Liver (tissue), 3 donors: ENCODE data around the gene FNDC7.

ENCODE experiments used
- EGR1 ChIP-seq, 2 donors: IDR thresholded peaks; 2 replicates each; pipeline ENCODE4 v1.6.1; 2016 to 2018; ENCODE audit warnings: antibody characterized with exemption in 2 of 2, low read depth in 2 of 2
- JUND ChIP-seq, 2 donors: IDR thresholded peaks; 2 replicates each; pipeline ENCODE4 v1.6.1; 2016; ENCODE audit warnings: antibody characterized with exemption in 2 of 2
- RAD21 ChIP-seq, 2 donors: IDR thresholded peaks; 2 replicates each; pipeline ENCODE4 v1.6.1; 2016; ENCODE audit warnings: antibody characterized with exemption in 2 of 2, mild to moderate bottlenecking in 2 of 2
- RXRA ChIP-seq, 2 donors: IDR thresholded peaks; 2 replicates each; pipeline ENCODE4 v1.6.1; 2017 to 2018; ENCODE audit warnings: antibody characterized with exemption in 2 of 2, mild to moderate bottlenecking in 1 of 2
- TAF1 ChIP-seq: conservative IDR thresholded peaks from 2 replicates; pipeline ENCODE4 v1.6.1; 2016; ENCODE audit warnings: antibody characterized with exemption, mild to moderate bottlenecking
- YY1 ChIP-seq: IDR thresholded peaks from 2 replicates; pipeline ENCODE4 v1.6.1; 2016; ENCODE audit warnings: antibody characterized with exemption, mild to moderate bottlenecking
- TF ChIP-seq, protein P1 (sequence below): fragments of 150-350 bp; IDR thresholded peaks from 2 replicates; pipeline ENCODE4 v1.5.1; 2017; ENCODE audit warnings: improper control_type of control experiment, low read depth, low read length; ENCODE audit not compliant: missing input control
- TF ChIP-seq, protein P2 (sequence below): IDR thresholded peaks from 2 replicates; pipeline ENCODE4 v1.6.1; 2016; ENCODE audit warnings: antibody characterized with exemption, mild to moderate bottlenecking
- donor health status: healthy.
- donor health status: healthy.

DNA sequence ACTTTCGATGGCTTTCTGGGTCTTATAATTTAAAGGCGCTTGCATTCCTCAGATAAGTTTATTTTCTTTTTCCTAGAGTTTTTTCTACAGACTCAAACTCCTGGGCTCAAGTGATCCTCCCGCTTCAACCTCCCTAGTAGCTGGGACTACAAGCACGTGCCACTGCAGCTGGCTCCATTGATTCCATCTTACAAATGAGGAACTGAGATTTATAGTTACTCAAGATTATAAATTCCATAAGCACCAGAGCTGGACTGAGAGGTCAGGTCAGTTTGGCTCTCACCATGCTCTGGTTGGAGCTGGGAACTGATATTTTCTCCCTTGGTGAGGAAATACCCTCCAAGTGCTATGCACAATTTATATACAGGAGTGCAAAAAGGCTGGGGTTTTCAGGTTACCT, 34.0 kb upstream of the FNDC7 start:
- TF ChIP-seq, protein P1, sequence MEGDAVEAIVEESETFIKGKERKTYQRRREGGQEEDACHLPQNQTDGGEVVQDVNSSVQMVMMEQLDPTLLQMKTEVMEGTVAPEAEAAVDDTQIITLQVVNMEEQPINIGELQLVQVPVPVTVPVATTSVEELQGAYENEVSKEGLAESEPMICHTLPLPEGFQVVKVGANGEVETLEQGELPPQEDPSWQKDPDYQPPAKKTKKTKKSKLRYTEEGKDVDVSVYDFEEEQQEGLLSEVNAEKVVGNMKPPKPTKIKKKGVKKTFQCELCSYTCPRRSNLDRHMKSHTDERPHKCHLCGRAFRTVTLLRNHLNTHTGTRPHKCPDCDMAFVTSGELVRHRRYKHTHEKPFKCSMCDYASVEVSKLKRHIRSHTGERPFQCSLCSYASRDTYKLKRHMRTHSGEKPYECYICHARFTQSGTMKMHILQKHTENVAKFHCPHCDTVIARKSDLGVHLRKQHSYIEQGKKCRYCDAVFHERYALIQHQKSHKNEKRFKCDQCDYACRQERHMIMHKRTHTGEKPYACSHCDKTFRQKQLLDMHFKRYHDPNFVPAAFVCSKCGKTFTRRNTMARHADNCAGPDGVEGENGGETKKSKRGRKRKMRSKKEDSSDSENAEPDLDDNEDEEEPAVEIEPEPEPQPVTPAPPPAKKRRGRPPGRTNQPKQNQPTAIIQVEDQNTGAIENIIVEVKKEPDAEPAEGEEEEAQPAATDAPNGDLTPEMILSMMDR = no peak
- no peak for TF ChIP-seq EGR1 (IDR thresholded peaks at IDR 0.05; ENCODE audit: low read depth in 2 of 2)
- TF ChIP-seq JUND (IDR thresholded peaks at IDR 0.05) = no peak
- TF ChIP-seq TAF1 = no peak
- TF ChIP-seq, protein P2, sequence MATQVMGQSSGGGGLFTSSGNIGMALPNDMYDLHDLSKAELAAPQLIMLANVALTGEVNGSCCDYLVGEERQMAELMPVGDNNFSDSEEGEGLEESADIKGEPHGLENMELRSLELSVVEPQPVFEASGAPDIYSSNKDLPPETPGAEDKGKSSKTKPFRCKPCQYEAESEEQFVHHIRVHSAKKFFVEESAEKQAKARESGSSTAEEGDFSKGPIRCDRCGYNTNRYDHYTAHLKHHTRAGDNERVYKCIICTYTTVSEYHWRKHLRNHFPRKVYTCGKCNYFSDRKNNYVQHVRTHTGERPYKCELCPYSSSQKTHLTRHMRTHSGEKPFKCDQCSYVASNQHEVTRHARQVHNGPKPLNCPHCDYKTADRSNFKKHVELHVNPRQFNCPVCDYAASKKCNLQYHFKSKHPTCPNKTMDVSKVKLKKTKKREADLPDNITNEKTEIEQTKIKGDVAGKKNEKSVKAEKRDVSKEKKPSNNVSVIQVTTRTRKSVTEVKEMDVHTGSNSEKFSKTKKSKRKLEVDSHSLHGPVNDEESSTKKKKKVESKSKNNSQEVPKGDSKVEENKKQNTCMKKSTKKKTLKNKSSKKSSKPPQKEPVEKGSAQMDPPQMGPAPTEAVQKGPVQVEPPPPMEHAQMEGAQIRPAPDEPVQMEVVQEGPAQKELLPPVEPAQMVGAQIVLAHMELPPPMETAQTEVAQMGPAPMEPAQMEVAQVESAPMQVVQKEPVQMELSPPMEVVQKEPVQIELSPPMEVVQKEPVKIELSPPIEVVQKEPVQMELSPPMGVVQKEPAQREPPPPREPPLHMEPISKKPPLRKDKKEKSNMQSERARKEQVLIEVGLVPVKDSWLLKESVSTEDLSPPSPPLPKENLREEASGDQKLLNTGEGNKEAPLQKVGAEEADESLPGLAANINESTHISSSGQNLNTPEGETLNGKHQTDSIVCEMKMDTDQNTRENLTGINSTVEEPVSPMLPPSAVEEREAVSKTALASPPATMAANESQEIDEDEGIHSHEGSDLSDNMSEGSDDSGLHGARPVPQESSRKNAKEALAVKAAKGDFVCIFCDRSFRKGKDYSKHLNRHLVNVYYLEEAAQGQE = no peak
- TF ChIP-seq RAD21 (IDR thresholded peaks at IDR 0.05) = no peak
- TF ChIP-seq YY1 = no peak
- no peak for TF ChIP-seq RXRA (IDR thresholded peaks at IDR 0.05)
